HCT116 (cell line): Measurements from ENCODE around the gene SMIM35. TPM values are rescaled to one million over a fixed set of nuclear protein-coding genes. Genes with fewer than 3 reads are reported as not detected.

ENCODE experiments used
- ATAC-seq: fragments of 200-7000 bp; cut with Tn5 transposase; 2 replicates; pipeline ENCODE4 v1.9.1; 2020; ENCODE audit warnings: mild to moderate bottlenecking, moderate library complexity
- BruUV-seq: library from RNA; stranded (reverse); fragments of 400-500 nt; replicated peaks from 2 replicates; lab custom pipeline; 2021; lab: Mats Ljungman, UMichigan
- CTCF ChIA-PET: fragments of 300-600 bp; sonication (Branson Sonifier 250); formaldehyde crosslinking; loops from one replicate; lab custom pipeline; 2021; ENCODE audit warnings: antibody characterized with exemption; lab: Charles Lee
- POLR2A ChIA-PET: fragments of 300-600, 350-600 bp; sonication (Branson Sonifier 250); formaldehyde crosslinking; loops from one replicate; lab custom pipeline; 2021; ENCODE audit warnings: antibody characterized with exemption; lab: Charles Lee
- RAD21 ChIA-PET, 2 experiments: fragments of 300-600 bp; sonication (Branson Sonifier 250); formaldehyde crosslinking; loops; one replicate each; lab custom pipeline; 2023; ENCODE audit warnings: low total read pairs in 2 of 2; ENCODE audit not compliant: uncharacterized antibody in 2 of 2, unreplicated experiment in 2 of 2, low non-redundant PET in 1 of 2; lab: Charles Lee
- DNase-seq: peaks from one replicate; pipeline ENCODE4 v3.0.0-alpha.2; 2010; ENCODE audit warnings: low read depth, low spot score
- H2AFZ ChIP-seq: fragments of 200-600 bp; shearing (Covaris generic), sonication (generic); 2 replicates; pipeline ENCODE4 v1.6.1; 2017; ENCODE audit warnings: low read depth, mixed run types, mixed read lengths, antibody characterized with exemption, low read length; ENCODE audit not compliant: poor library complexity, severe bottlenecking
- H3K27ac ChIP-seq: 2 replicates; pipeline ENCODE4 v1.5.1; 2012; ENCODE audit warnings: low read depth, low read length
- H3K27me3 ChIP-seq: fragments of 200-600 bp; sonication (generic); 2 replicates; pipeline ENCODE4 v1.6.1; 2016; ENCODE audit warnings: mixed run types, low read length, mixed read lengths; ENCODE audit not compliant: insufficient read depth
- H3K36me3 ChIP-seq, 2 experiments: fragments of 200-500 bp in 1 of 2; fragments of 200-600 bp in 1 of 2; sonication (Bioruptor generic) in 1 of 2; sonication (generic) in 1 of 2; 2 replicates each; pipeline versions ENCODE4 v1.5.1 to v1.6.1; 2014 to 2016; ENCODE audit warnings: low read length in 2 of 2, inconsistent platforms in 1 of 2, mixed read lengths in 1 of 2, mixed run types in 1 of 2; ENCODE audit not compliant: insufficient read depth in 2 of 2, control insufficient read depth in 1 of 2
- H3K4me1 ChIP-seq, 2 experiments: fragments of 200-600 bp in 1 of 2; sonication (generic) in 1 of 2; 2 replicates each; pipeline versions ENCODE4 v1.5.1 to v1.6.1; 2012 to 2017; ENCODE audit warnings: low read length in 2 of 2, inconsistent platforms in 1 of 2, mild to moderate bottlenecking in 1 of 2, mixed read lengths in 1 of 2, mixed run types in 1 of 2, moderate library complexity in 1 of 2; ENCODE audit not compliant: insufficient read depth in 2 of 2, control insufficient read depth in 1 of 2
- H3K4me2 ChIP-seq: fragments of 200-600 bp; sonication (generic); 2 replicates; pipeline ENCODE4 v1.6.1; 2017; ENCODE audit warnings: mixed run types, low read length, mixed read lengths
- H3K4me3 ChIP-seq, 2 experiments: fragments of 200-600 bp in 1 of 2; sonication (generic) in 1 of 2; replicated peaks in 1 of 2; 2 replicates each; pipeline ENCODE4 v1.5.1; 2011 to 2016; ENCODE audit warnings: low read length in 2 of 2, control low read depth in 1 of 2, low read depth in 1 of 2, mild to moderate bottlenecking in 1 of 2, mixed read lengths in 1 of 2, mixed run types in 1 of 2
- H3K79me2 ChIP-seq: fragments of 200-600 bp; sonication (generic); 2 replicates; pipeline ENCODE4 v1.6.1; 2017; ENCODE audit warnings: mild to moderate bottlenecking, mixed run types, low read length, moderate library complexity, mixed read lengths; ENCODE audit not compliant: insufficient read depth
- H3K9ac ChIP-seq: fragments of 200-600 bp; sonication (generic); 2 replicates; pipeline ENCODE4 v1.6.1; 2016; ENCODE audit warnings: low read length, mixed read lengths
- H3K9me2 ChIP-seq: fragments of 200-600 bp; sonication (generic), shearing (Covaris generic); 2 replicates; pipeline ENCODE4 v1.6.1; 2017; ENCODE audit warnings: mixed run types, mild to moderate bottlenecking, moderate library complexity; ENCODE audit not compliant: insufficient read depth
- H3K9me3 ChIP-seq, 2 experiments: fragments of 200-500 bp in 1 of 2; fragments of 200-600 bp in 1 of 2; sonication (Bioruptor generic) in 1 of 2; sonication (generic) in 1 of 2; 2 replicates each; pipeline ENCODE4 v1.6.1; 2014 to 2017; ENCODE audit warnings: low read length in 2 of 2, mixed read lengths in 2 of 2, inconsistent platforms in 1 of 2, low read depth in 1 of 2, mild to moderate bottlenecking in 1 of 2, mixed run types in 1 of 2, moderate library complexity in 1 of 2; ENCODE audit not compliant: control insufficient read depth in 1 of 2, insufficient read depth in 1 of 2
- H4K20me1 ChIP-seq: fragments of 200-600 bp; sonication (generic), shearing (Covaris generic); 2 replicates; pipeline ENCODE4 v1.6.1; 2017; ENCODE audit warnings: mixed run types, mild to moderate bottlenecking, moderate library complexity; ENCODE audit not compliant: insufficient read depth
- ATF3 ChIP-seq: IDR thresholded peaks from 2 replicates; pipeline ENCODE4 v1.6.1; 2012
- CBX3 ChIP-seq: IDR thresholded peaks from 2 replicates; pipeline ENCODE4 v1.6.1; 2012; ENCODE audit warnings: low read depth
- CEBPB ChIP-seq: IDR thresholded peaks from 2 replicates; pipeline ENCODE4 v1.6.1; 2012; ENCODE audit warnings: low read depth
- EZH2 ChIP-seq: fragments of 200-600 bp; sonication (generic); IDR thresholded peaks from 2 replicates; pipeline ENCODE4 v1.6.1; 2017; ENCODE audit warnings: antibody characterized with exemption, mixed run types
- FOSL1 ChIP-seq: IDR thresholded peaks from 2 replicates; pipeline ENCODE4 v1.6.1; 2012; ENCODE audit warnings: low read depth
- JUND ChIP-seq: IDR thresholded peaks from 2 replicates; pipeline ENCODE4 v1.6.1; 2012
- POLR2A ChIP-seq: IDR thresholded peaks from 2 replicates; pipeline ENCODE4 v1.7.0; 2011; ENCODE audit warnings: borderline replicate concordance; ENCODE audit not compliant: insufficient read depth, insufficient read length; ENCODE audit errors: extremely low read depth
- POLR2AphosphoS5 ChIP-seq: IDR thresholded peaks from 2 replicates; pipeline ENCODE4 v1.6.1; 2011; ENCODE audit warnings: mild to moderate bottlenecking, low read depth, low read length, moderate library complexity
- RAD21 ChIP-seq: IDR thresholded peaks from 2 replicates; pipeline ENCODE4 v1.6.1; 2012; ENCODE audit warnings: low read depth, mild to moderate bottlenecking
- SIN3A ChIP-seq: IDR thresholded peaks from 2 replicates; pipeline ENCODE4 v1.6.1; 2012; ENCODE audit warnings: low read depth
- SP1 ChIP-seq: IDR thresholded peaks from 2 replicates; pipeline ENCODE4 v1.6.1; 2012; ENCODE audit warnings: low read depth
- SRF ChIP-seq: IDR thresholded peaks from 2 replicates; pipeline ENCODE4 v1.6.1; 2012; ENCODE audit warnings: low read depth
- TCF7L2 ChIP-seq: IDR thresholded peaks from 2 replicates; pipeline ENCODE4 v1.7.0; 2011; ENCODE audit warnings: borderline replicate concordance, inconsistent platforms; ENCODE audit not compliant: insufficient read depth, insufficient read length; ENCODE audit errors: extremely low read depth
- YY1 ChIP-seq: IDR thresholded peaks from 2 replicates; pipeline ENCODE4 v1.6.1; 2011; ENCODE audit warnings: low read length, low read depth, moderate library complexity, mild to moderate bottlenecking; ENCODE audit not compliant: insufficient replicate concordance; ENCODE audit errors: extremely low read depth
- ZBTB33 ChIP-seq: IDR thresholded peaks from 2 replicates; pipeline ENCODE4 v1.6.1; 2011; ENCODE audit warnings: mild to moderate bottlenecking, low read length, moderate library complexity; ENCODE audit not compliant: insufficient replicate concordance; ENCODE audit errors: extremely low read depth
- ZFX ChIP-seq: fragments of 450-650 bp; IDR thresholded peaks from 2 replicates; pipeline ENCODE4 v1.6.1; 2017
- ZNF274 ChIP-seq: fragments of 200-500 bp; sonication (Bioruptor generic); IDR thresholded peaks from 2 replicates; pipeline ENCODE4 v1.6.1; 2014; ENCODE audit warnings: mild to moderate bottlenecking, low read depth, low read length, inconsistent platforms
- intact Hi-C: fragments of 100-400 bp; cut with micrococcal nuclease; formaldehyde crosslinking; loops from 2 replicates; pipeline ENCODE4 v1.10.0; 2022
- total RNA-seq: library from RNA; stranded (reverse); gene quantifications from one replicate; pipeline ENCODE4 v1.2.1, GENCODE V29; 2021; ENCODE audit not compliant: unreplicated experiment

Gene SMIM35
- total RNA-seq, 1 experiment from 2014 or later, result not detected

GRCh38 chr11:117997406-117997805 lies 89.4 kb downstream of the SMIM35 start:
- no peaks in the 10 kb centered on the region for H3K9me3 ChIP-seq
- no peak for TF ChIP-seq SRF
- no peak for TF ChIP-seq RAD21
- TF ChIP-seq ATF3, result no peak
- TF ChIP-seq CEBPB, result no peak
- TF ChIP-seq POLR2A, result no peak
- no peak for TF ChIP-seq ZNF274
- no peak for TF ChIP-seq TCF7L2
- no peak for TF ChIP-seq FOSL1
- TF ChIP-seq SIN3A, result no peak
- no peak for TF ChIP-seq SP1
- no peak for TF ChIP-seq ZBTB33
- no peak for TF ChIP-seq JUND
- no peak for TF ChIP-seq EZH2
- TF ChIP-seq POLR2AphosphoS5, result no peak
- no peak for TF ChIP-seq ZFX
- TF ChIP-seq YY1, result no peak
- TF ChIP-seq CBX3, result no peak
- no TSS peak for BruUV-seq
- H3K36me3 ChIP-seq, result no peaks in the 10 kb centered on the region
- no peak overlapping the region for H2AFZ ChIP-seq
- H3K27ac ChIP-seq, result no peak overlapping the region
- no peak overlapping the region for H3K4me3 ChIP-seq
- H3K9ac ChIP-seq, result no peak overlapping the region
- ChIA-PET POLR2A (no interaction called here), RAD21 (no interaction called here), CTCF (interaction anchor here (1.0 kb wide), 1 partner anchor 11 kb away, joined by 3 read pairs; the partner anchor contains the start of gene IL10RA)
- H3K4me2 ChIP-seq, result no peak overlapping the region
- no peaks in the 10 kb centered on the region for H4K20me1 ChIP-seq
- no peaks in the 10 kb centered on the region for H3K4me1 ChIP-seq
- H3K9me2 ChIP-seq, result no peaks in the 10 kb centered on the region
- no peak for DNase-seq
- intact Hi-C loops, result no loop called here
- H3K27me3 ChIP-seq, result no peaks in the 10 kb centered on the region
- no peak for ATAC-seq
- H3K79me2 ChIP-seq, result no peaks in the 10 kb centered on the region
